Hypothalamus (tissue), 51 donors: ENCODE results near the gene BIN2.
"Not testable (repeated sequence)": the region's sequence is repeated elsewhere in the genome, so short reads cannot be mapped to it uniquely, and the experiment has no call there.

Experiments used
- DNase-seq, 51 donors: peaks; one replicate each; lab custom pipeline; 2025; lab: John Stamatoyannopoulos, UW

The BIN2 gene

GRCh38 chr12:51318846-51319599, 5.0 kb downstream of the BIN2 start:
- no peak for DNase-seq

DNA sequence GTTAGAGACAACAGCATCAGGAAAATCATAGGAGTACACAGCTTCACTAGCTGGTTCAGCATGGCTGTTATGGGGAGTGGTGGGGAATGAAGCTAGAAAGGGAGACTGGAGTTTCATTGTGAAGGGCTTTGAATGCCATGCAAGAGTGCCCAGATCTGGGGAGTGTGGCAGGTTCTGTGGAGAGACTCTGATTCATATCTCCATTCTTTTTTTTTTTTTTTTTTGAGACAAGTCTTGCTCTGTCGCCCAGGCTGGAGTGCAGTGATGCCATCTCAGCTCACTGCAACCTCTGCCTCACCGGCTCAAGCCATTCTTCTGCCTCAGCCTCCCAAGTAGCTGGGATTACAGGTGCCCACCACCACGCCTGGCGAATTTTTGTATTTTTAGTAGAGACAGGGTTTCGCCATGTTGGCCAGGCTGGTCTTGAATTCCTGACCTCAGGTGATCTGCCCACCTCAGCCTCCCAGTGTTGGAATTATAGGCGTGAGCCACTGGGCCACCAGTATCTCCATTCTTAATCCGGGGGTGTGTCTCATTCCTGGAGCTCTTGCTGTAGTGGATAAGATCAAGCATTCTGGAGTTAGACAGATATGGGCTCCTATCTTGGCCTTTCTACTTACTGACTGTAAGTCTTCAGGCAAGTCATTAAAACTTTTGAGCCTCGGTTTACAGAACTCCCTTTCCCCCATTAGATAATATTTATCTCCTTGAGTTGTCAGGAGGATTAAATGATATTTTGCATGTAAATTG, 5.7 kb downstream of the BIN2 start:
- DNase-seq: not testable (repeated sequence)

DNA sequence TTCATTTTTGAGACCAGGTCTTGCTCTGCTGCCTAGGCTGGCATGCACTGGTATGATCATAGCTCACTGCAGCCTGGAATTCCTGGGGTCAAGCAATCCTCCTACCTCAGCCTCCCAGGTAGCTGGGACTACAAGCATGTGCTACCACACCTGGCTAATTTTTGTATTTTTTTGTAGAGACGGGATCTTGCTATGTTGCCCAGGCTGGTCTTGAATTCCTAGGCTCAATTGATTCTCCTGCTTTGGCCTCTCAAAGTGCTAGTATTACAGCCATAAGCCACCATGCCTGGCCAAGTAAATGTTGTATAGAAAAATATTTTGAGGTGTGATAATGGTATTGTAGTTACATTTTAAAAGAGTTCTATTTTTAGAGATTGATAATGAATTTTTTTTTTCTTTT, 12.6 kb downstream of the BIN2 start:
- DNase-seq: no peak

- no peak for DNase-seq
Observed at GRCh38 chr12:51307655-51308593, 16.1 kb downstream of the BIN2 start.

DNA sequence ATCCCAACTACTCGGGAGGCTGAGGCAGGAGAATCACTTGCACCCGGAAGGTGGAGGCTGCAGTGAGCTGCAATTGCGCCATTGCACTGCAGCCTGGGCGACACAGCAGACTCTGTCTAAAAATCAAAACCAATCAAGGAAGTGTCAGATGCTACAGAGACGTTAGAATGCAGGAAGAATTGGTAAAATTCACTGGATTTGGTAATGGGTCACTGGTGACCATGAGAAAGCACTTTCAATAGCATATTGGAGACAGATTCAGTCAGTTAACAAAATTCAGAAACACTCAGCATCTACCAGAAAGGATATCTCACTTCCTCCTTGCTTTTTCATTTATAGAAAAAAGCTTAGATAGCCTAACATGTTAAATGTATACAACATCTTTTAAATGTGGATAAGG, 17.5 kb downstream of the BIN2 start:
- no peak for DNase-seq

- DNase-seq: not testable (repeated sequence)
Observed at GRCh38 chr12:51300768-51301167, 23.2 kb downstream of the BIN2 start.

DNA sequence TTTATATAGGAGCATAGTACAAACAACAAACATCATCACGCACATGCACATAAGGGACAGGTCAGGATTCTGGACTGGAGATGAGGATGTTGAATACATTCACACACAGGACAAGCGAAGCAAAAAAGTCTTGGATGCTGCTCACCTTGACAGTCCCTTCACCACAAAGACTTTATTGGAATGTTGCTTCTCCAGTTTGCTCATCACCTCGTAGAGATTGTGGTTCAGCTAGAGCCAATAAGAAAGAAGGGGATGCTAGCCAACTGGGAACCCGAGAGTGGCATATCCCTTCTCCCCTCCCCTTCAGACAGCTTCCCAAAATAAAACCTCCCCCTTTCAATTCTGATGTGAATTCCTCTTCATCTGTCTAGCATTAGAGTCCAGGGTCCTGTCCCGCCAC, 28.3 kb downstream of the BIN2 start:
- DNase-seq: no peak

GRCh38 chr12:51294097-51294496, 29.9 kb downstream of the BIN2 start:
- DNase-seq: not testable (repeated sequence)

GRCh38 chr12:51293696-51294095, 30.3 kb downstream of the BIN2 start:
- no peak for DNase-seq

DNA sequence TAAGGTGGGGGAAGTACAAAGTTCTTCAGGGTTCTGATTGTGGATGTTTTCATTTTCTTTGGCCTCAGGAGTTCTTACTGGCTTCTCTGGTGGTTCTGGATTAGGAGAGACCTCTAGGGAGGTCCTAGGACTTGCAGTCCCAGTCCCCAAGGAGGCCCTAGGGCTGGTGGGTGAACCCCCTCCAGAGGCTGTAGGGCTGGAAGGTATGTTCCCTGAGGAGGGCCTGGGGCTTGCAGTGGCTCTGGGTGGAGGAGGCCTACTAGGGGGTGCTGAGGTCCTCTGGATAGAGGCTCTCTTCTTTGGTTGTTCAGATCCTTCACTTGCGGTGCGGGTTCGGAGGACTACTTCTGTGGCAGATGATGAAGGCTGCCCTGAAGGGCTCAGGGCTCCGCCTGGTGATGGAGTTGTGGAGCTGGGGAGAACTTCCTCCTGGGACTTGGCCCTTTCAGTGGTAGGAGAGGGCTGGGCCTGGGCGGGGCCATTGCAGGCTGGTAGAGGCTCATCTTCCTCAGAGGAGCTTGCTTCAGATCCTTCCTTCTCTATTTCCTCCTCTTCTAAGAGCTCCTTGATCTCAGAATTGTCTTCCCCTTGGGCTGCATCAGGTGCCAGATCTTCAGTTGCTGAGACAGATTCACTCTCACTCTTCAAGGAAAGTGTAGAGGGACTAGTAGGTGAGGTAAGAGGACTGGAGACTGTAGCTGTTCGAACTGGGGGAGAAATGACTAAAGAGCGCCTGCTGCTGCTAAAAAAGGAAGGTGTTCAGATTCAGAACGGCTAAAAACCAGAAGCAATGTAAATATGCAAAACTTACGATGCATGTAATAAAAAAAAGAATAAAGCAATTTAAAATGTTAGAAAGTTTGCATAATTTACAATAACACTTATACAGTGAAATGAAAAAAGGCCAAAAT, 32.1 kb downstream of the BIN2 start:
- peak in 14 of 51 donors; percentile 1 to 22 (median 4) for DNase-seq

- DNase-seq: no peak
Observed at GRCh38 chr12:51285843-51286242, 38.1 kb downstream of the BIN2 start.

- no peak for DNase-seq
Observed at GRCh38 chr12:51281202-51281924, 42.6 kb downstream of the BIN2 start.

- no peak for DNase-seq
Observed at GRCh38 chr12:51275088-51275487, 48.9 kb downstream of the BIN2 start.

DNA sequence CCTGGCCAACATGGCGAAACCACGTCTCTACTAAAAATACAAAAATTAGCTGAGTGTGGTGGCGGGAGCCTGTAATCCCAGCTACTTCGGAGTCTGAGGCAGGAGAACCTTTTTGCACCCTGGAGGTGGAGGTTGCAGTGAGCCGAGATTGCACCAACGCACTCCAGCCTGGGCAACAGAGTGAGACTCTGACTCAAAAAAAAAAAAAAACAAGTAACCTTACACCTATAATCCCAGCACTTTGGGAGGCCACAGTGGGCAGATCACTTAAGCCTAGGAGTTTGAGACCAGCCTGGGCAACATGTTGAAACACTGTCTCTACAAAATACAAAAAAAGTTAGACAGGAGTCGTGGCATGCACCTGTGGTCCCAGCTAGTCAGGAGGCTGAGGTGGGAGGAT, 51.2 kb downstream of the BIN2 start:
- DNase-seq: not testable (repeated sequence)

DNA sequence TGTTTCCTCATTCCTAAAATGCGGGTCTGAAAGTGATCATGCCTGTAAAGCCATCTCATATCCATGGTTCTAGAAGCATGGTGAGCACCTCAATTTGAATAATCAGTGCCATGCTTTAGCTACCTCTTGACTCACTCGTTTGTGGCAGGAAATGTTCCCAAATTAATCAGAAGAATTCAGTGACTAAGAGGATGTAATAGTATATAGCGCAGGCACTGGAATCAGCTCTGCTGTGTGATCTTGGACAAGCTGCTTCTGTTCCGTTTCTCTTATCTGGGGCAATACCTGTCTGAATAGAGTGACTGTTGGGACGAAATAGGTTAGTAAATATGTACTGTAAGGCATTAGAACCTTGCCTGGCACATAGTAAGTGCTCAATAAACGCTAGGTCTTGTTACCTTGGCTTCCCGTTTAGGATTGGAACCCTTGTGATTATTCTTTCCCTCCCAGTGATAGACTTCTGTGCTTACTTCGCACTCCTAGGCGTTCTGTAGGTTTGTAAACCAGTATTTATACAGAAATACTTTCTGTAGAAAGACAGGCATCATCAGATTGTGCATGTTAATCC, 52.9 kb downstream of the BIN2 start:
- no peak for DNase-seq

- DNase-seq: peak in 10 of 51 donors; percentile 5 to 35 (median 23)
Observed at GRCh38 chr12:51270067-51270950, 53.7 kb downstream of the BIN2 start, which contains the start of gene SMAGP. Gene SMAGP, minus strand, starts transcription at chr12:51270415. Its CDS starts 1,137 bp downstream, at chr12:51269278.

- peak in 5 of 51 donors; percentile 6 to 14 (median 11) for DNase-seq
Observed at GRCh38 chr12:51269174-51270066, 54.6 kb downstream of the BIN2 start.
